Activated CD8-positive, alpha-beta T cell treated with anti-CD3 and anti-CD28 coated beads for 36 hours (primary cell): ENCODE data around the gene ZNF599. TPM values are rescaled to one million over a fixed set of nuclear protein-coding genes. Genes with fewer than 3 reads are reported as not detected.
"Not testable (repeated sequence)": the region's sequence is repeated elsewhere in the genome, so short reads cannot be mapped to it uniquely, and the experiment has no call there.

Experiments used
- ATAC-seq: fragments of 200-7000 bp; cut with Tn5 transposase; one replicate; pipeline ENCODE4 v1.10.0; 2021; ENCODE audit warnings: mild to moderate bottlenecking, moderate library complexity
- CTCF ChIA-PET: fragments of 350-600 bp; sonication (Branson Sonifier 250); formaldehyde crosslinking; loops from one replicate; lab custom pipeline; 2021; ENCODE audit warnings: antibody characterized with exemption; lab: Charles Lee
- POLR2A ChIA-PET: fragments of 350-600 bp; sonication (Branson Sonifier 250); formaldehyde crosslinking; loops from one replicate; lab custom pipeline; 2021; ENCODE audit warnings: antibody characterized with exemption; lab: Charles Lee
- DNase-seq: peaks from one replicate; pipeline ENCODE4 v3.0.0-alpha.2; 2020
- H3K27ac Mint-ChIP-seq: one replicate; pipeline ENCODE4 v1.8.0; 2021; ENCODE audit warnings: mild to moderate bottlenecking, mixed read lengths
- H3K27me3 Mint-ChIP-seq: one replicate; pipeline ENCODE4 v1.8.0; 2021; ENCODE audit warnings: mixed read lengths
- H3K36me3 Mint-ChIP-seq: one replicate; pipeline ENCODE4 v1.8.0; 2021; ENCODE audit warnings: low read depth, mixed read lengths
- H3K4me1 Mint-ChIP-seq: one replicate; pipeline ENCODE4 v1.8.0; 2021; ENCODE audit warnings: low read depth, mixed read lengths
- H3K4me3 Mint-ChIP-seq: one replicate; pipeline ENCODE4 v1.8.0; 2021; ENCODE audit warnings: mild to moderate bottlenecking, moderate library complexity, mixed read lengths
- H3K9me3 Mint-ChIP-seq: one replicate; pipeline ENCODE4 v1.8.0; 2021; ENCODE audit warnings: mixed read lengths
- CTCF ChIP-seq: fragments of 200-600 bp; IDR thresholded peaks from one replicate; pipeline ENCODE4 v1.8.0; 2022; ENCODE audit warnings: antibody characterized with exemption, mild to moderate bottlenecking
- intact Hi-C: fragments of 100-400 bp; cut with micrococcal nuclease; formaldehyde crosslinking; loops from one replicate; pipeline ENCODE4 v1.10.0; 2022
- total RNA-seq, 2 experiments: library from RNA; stranded (reverse); gene quantifications; one replicate each; pipeline ENCODE4 v1.2.3, GENCODE V29; 2021

ZNF599 gene
- total RNA-seq, 2 experiments from 2014 or later, result 3.5 to 5.0 TPM

- no peak overlapping the region for H3K27ac Mint-ChIP-seq
- intact Hi-C loops, result no loop called here
- CTCF ChIA-PET, result interaction anchor here (1.3 kb wide), 1 partner anchor 167 kb away, joined by 3 read pairs; no protein-coding TSS in a partner anchor
- POLR2A ChIA-PET, result interaction anchor here (0.6 kb wide), 1 partner anchor 35 kb away, joined by 3 read pairs; no protein-coding TSS in a partner anchor
- no peaks in the 10 kb centered on the region for H3K36me3 Mint-ChIP-seq
- DNase-seq, result no peak
- no peaks in the 10 kb centered on the region for H3K4me1 Mint-ChIP-seq
- ATAC-seq, result no peak
- TF ChIP-seq CTCF, result no peak
- no peak overlapping the region for H3K4me3 Mint-ChIP-seq
- peaks cover 13% of the 10 kb centered on the region for H3K9me3 Mint-ChIP-seq
- H3K27me3 Mint-ChIP-seq, result no peaks in the 10 kb centered on the region
Observed at GRCh38 chr19:34806976-34807860, 34.2 kb upstream of the ZNF599 start.

DNA sequence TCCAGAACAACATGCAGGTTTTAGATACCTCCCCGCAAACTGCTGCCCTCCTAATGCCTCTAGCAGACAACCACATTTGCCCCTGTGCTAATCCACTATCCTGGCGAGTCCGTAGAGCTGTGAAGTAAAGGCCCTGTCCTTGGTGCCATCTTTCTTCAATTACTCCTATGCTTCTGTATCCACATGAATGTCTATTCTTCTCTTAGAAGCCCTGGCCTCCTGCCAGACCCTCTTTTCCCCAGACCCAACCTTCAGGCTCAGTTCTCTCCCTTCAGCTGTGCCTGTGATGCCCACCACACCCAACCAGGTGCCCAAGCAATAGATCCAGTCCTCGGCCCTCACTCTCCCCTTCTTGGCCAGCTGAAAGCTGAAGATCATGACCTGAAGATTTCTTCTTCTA, 31.1 kb upstream of the ZNF599 start:
- intact Hi-C loops, result no loop called here
- Mint-ChIP-seq H3K4me3 (no peak overlapping the region), H3K9me3 (peaks cover 7% of the 10 kb centered on the region), H3K27ac (no peak overlapping the region), H3K27me3 (no peaks in the 10 kb centered on the region), H3K36me3 (peaks cover 1% of the 10 kb centered on the region), H3K4me1 (no peaks in the 10 kb centered on the region)
- ATAC-seq (no peak), DNase-seq (no peak)
- TF ChIP-seq CTCF, result no peak
- POLR2A ChIA-PET, result no interaction called here
- CTCF ChIA-PET, result no interaction called here

DNA sequence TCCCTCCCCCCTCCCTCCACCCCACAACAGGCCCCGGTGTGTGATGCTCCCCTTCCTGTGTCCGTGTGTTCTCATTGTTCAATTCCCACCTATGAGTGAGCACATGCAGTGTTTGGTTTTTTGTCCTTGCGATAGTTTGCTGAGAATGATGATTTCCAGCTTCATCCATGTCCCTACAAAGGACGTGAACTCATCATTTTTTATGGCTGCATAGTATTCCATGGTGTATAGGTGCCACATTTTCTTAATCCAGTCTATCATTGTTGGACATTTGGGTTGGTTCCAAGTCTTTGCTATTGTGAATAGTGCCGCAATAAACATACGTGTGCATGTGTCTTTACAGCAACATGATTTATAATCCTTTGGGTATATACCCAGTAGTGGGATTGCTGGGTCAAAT, 23.9 kb upstream of the ZNF599 start:
- H3K4me3 Mint-ChIP-seq, H3K4me1 Mint-ChIP-seq, H3K27me3 Mint-ChIP-seq, H3K27ac Mint-ChIP-seq, DNase-seq, H3K9me3 Mint-ChIP-seq, H3K36me3 Mint-ChIP-seq, POLR2A ChIA-PET, ATAC-seq, intact Hi-C loops: not testable (repeated sequence)
- CTCF ChIA-PET, result interaction anchor here (1.2 kb wide), 1 partner anchor 36 kb away, joined by 4 read pairs; no protein-coding TSS in a partner anchor

DNA sequence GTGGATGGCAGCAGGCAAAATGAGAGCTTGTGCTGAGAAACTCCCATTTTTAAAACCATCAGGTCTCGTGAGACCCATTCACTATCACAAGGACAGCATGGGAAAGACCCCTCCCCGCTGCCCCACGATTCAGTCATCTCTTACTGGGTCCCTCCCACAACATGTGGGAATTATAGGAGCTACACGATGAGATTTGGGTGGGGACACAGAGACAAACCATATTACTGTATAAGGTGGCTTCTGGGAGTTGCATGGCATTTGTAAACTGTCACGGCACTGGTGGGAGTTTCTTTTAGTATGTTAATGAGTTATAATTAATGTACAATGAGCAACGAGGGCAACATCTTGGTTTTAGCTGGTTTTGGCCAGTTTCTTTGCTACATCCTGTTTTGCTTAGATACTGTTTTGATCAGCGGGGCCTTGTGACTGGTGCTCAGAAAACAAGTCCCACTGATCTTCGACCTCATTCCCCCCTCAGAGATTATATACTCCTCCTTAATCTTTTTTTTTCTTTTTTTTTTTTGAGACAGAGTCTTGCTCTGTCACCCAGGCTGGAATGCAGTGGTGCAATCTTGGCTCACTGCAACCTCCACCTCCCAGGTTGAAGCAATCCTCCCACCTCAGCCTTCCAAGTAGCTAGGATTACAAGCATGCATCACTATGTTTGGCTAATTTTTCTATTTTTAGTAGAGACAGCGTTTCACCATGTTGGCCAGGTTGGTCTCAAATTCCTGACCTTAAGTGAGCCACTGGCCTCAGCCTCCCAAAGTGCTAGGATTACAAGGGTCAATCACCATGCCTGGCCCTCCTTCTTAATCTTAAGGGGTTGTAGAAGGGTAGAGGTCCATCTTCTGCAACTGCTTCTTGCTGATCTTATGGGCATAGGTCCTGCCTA, 21.3 kb upstream of the ZNF599 start:
- no peak overlapping the region for H3K27ac Mint-ChIP-seq
- TF ChIP-seq CTCF, result no peak
- no peak overlapping the region for H3K4me3 Mint-ChIP-seq
- H3K36me3 Mint-ChIP-seq, result peaks cover 3% of the 10 kb centered on the region
- H3K4me1 Mint-ChIP-seq, result peaks cover 6% of the 10 kb centered on the region
- ChIA-PET CTCF (no interaction called here), POLR2A (interaction anchor here (0.6 kb wide), 1 partner anchor 155 kb away, joined by 3 read pairs; no protein-coding TSS in a partner anchor)
- H3K9me3 Mint-ChIP-seq, result peaks cover 5% of the 10 kb centered on the region
- ATAC-seq (no peak), DNase-seq (no peak)
- H3K27me3 Mint-ChIP-seq, result no peaks in the 10 kb centered on the region
- intact Hi-C loops, result no loop called here

- ChIA-PET CTCF (interaction anchor here (1.2 kb wide), 1 partner anchor 126 kb away, joined by 3 read pairs; no protein-coding TSS in a partner anchor), POLR2A (no interaction called here)
- Mint-ChIP-seq H3K9me3 (peaks cover 5% of the 10 kb centered on the region), H3K4me1 (peaks cover 6% of the 10 kb centered on the region), H3K4me3 (no peak overlapping the region), H3K27me3 (no peaks in the 10 kb centered on the region), H3K36me3 (peaks cover 3% of the 10 kb centered on the region), H3K27ac (no peak overlapping the region)
- ATAC-seq (no peak), DNase-seq (no peak)
- intact Hi-C loops, result no loop called here
- TF ChIP-seq CTCF, result no peak
Observed at GRCh38 chr19:34793565-34793964, 20.6 kb upstream of the ZNF599 start.
